ENCODE data around the gene SLC39A9.
"Not testable (repeated sequence)": the region's sequence is repeated elsewhere in the genome, so short reads cannot be mapped to it uniquely, and the experiment has no call there.

SLC39A9 gene

DNA sequence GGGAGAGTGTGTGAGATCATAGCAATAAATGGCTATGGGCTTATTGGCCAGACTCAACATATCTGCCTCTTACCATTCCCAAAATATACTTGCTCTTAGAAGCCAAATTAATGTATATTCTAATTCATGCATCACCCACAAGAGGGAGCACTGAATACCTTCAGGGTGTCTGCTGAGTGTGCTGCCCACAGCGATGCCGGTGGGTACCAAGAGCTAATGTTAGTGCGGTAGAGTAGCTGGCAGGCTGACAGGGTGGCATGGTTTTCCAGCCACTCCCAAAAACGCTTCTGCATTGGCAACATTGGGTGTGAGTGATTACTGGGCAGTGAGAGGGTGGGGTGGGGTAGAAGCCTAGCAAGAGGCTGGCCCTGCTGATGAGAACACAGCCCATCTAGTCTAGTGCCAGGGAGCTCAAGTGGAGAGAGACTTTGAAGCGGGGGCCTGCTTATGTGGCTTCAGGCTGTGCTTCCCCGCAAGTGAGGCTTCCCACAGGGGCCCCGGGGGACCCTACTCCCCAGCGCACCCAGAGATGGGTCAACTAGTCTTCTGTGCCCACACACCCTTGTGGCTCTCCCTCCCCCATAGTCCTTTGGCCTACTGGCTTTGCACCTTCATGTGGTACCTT is 76.8 kb downstream of the SLC39A9 start:
- no peak for DNase-seq (ENCODE audit: low spot score)

DNA sequence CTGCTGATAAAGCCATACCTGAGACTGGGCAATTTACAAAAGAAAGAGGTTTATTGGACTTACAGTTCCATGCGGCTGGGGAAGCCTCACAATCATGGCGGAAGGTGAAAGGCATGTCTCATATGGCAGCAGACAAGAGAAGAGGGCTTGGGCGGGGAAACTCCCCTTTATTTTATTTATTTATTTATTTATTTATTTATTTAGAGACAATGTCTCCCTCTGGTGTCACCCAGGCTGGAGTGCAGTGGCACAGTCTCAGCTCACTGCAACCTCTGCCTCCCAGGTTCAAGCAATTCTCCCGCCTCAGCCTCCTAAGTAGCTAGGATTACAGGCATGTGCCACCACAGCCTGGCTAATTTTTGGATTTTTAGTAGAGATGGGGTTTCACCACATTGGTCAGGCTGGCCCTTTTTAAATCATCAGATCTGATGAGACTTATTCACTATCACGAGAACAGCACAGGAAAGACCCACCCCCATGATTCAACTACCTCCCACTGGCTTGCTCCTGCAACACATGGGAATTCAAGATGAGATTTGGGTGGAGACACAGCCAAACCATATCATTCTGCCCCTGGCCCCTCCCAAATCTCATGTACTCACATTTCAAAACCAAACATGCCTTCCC is 78.4 kb downstream of the SLC39A9 start:
- DNase-seq (ENCODE audit: low spot score), result not testable (repeated sequence)

DNA sequence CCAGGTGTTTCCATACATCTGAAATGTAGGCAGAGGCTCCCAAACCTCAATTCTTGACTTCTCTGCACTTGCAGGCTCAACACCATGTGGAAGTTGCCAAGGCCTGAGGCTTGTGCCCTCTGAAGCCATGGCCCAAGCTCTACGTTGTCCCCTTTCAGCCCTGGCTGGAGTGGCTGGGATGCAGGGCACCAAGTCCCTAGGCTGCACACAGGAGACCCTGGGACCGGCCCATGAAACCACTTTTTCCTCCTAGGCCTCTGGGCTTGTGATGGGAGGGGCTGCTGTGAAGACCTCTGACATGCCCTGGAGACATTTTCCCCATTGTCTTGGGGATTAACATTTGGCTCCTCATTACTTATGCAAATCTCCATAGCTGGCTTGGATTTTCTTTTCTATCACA is 79.6 kb downstream of the SLC39A9 start:
- DNase-seq (ENCODE audit: low spot score), result not testable (repeated sequence)

- DNase-seq (ENCODE audit: low spot score), result no peak
Measured at GRCh38 chr14:69479696-69480095, 81.2 kb downstream of the SLC39A9 start.

DNA sequence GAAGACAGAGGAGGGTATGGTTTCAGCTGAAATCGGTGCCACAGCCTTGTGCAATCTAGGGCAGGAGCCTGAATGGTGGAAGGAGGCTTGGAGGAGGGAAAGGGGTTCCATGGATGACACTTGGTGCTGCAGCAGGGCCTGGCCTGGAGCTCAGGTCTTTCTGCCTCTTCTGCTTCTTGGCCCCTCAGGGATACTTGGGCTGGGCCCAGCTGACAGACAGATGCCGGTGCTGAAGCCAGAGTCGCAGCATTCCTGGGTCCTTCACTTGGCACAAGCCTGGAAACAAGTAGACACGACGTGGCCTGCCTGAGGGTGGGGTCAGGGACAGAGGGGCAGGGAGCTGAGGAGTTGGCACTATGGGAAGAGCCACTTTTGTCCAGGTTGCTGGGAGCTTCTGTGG is 81.6 kb downstream of the SLC39A9 start:
- no peak for DNase-seq (ENCODE audit: low spot score)

DNA sequence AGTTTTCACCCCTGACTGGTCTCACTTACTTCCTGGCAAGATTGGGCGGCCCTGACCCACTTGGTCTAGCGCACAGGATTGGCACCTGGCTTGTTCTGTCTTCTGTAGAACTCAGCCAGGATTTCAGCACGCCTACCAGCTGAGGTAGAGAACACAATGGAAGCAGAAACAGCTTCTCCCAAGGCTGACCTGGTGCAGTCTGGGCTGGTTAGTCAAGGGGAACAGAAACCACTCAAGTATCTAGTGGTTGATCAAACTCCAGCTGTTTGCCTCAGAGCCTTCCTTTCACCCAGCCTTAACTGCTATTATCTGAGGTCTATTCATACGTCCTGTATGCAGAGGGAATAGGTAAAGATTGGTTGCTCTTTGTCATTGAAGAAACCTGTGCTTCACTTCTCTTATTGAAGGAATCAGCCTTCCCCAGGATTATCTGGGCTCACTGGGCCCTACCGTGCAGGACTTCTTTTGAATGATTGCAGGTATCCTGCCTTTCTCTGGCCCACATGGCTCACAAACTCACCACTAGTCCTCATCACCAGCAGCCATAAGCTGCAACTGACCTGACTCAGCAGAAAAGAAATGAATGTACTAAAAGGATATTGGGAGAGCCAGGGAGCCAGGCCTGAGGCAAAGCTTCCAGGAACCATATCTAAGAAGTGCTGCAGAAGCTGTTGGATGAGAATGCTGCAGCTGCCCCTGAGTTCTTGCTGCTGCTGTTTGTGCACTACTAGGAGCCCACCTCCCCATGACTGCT is 83.5 kb downstream of the SLC39A9 start:
- DNase-seq (ENCODE audit: low spot score), result no peak

DNA sequence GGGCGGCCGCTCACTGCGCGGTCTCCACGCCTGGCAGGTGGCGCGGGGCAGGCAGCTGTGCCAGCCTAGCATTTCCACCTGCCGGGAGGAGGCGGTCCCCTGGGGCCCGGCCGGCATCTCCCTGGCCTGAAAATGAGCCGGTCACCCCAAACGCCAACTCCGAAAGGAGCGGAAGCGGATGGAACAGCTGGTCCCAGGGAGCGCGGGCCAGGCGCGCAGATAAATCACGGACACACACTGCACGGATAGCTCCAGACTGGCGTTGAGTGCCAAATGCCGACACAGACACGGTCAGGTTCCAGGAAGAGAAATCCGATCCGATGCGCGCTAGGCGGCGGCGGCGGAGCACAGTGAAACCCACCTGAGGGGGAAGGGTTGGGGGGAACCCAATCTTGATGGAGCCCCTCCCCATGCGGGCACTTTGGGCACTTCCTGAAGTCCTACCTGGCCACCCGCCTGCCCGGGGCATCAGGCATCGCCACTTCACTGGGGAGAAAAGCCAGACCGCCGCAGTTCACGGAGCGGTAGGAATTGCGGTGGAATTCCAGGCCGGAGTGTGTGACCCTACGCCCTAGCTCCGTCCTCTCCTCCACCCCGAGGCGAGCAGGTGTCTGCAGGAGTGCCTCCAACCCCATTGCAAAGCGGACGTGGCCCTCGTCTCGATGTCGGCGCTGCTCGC is 85.4 kb downstream of the SLC39A9 start:
- no peak for DNase-seq (ENCODE audit: low spot score)

GRCh38 chr14:69484444-69485314 is 86.2 kb downstream of the SLC39A9 start, which contains the start of gene PLEKHD1:
Gene PLEKHD1 (plus strand): TSS chr14:69484728. CDS start chr14:69484966, 238 bp downstream.
- DNase-seq (ENCODE audit: low spot score), result no peak

DNA sequence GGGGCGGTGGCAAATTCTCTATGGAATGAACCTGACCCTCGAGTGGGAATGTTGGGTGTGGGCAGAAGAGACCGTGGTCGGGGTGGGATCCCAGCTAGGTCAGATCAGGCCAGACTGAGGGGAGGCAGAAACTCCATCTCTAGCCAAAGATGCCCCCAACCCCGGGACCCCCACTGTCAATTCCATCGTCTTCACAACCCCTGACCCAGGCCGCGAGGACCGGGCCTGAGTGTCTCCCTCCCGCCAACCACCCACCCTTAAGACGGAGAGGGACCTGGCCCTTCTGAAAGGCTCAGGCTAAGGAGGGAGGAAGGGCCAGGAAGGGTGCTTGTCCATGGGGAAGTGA is 86.8 kb downstream of the SLC39A9 start:
- DNase-seq (ENCODE audit: low spot score), result no peak

- DNase-seq (ENCODE audit: low spot score), result no peak
Measured at GRCh38 chr14:69485701-69486100, 87.2 kb downstream of the SLC39A9 start.

DNA sequence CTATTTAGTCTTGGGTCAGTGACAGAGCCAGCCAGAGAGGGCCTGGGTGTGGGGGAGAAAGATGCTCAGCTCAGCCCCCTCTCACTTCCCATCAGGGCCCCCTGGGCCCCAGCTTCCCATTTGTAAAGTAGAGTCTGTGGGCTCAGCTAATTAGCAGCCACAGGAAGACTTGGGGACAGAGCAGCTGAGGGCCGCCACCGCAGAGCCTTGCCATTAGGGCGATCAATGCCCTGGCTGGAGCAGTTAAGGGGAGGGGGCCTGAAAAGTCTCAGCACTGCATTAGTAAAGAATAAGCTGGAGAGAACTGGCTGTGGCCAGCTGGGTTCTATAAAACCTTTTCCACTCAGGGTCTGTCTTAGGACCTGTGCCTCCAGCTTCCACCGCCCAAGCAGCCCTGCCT is 88.7 kb downstream of the SLC39A9 start:
- DNase-seq (ENCODE audit: low spot score), result no peak

- DNase-seq (ENCODE audit: low spot score), result no peak
Measured at GRCh38 chr14:69487771-69488170, 89.3 kb downstream of the SLC39A9 start.

DNA sequence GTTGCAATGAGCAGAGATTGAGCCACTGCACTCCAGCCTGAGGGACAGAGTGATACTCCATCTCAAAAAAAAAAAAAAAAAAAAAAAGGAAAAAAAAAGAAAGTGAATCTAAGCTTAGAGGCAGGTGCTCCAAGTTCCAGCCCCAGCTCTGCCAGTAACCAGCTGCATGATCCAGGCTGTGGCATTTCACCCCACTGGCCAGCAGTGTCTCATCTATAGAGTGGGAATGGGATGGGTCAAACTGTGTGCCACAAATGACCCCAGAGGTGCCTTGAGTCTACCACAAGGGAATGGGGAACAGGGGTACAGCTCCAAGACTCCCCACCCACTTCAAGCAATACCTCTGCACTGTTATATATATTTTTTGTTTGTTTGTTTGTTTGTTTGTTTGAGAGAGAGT is 91.0 kb downstream of the SLC39A9 start:
- no peak for DNase-seq (ENCODE audit: low spot score)

GRCh38 chr14:69490219-69490918 is 91.9 kb downstream of the SLC39A9 start:
- no peak for DNase-seq (ENCODE audit: low spot score)

DNA sequence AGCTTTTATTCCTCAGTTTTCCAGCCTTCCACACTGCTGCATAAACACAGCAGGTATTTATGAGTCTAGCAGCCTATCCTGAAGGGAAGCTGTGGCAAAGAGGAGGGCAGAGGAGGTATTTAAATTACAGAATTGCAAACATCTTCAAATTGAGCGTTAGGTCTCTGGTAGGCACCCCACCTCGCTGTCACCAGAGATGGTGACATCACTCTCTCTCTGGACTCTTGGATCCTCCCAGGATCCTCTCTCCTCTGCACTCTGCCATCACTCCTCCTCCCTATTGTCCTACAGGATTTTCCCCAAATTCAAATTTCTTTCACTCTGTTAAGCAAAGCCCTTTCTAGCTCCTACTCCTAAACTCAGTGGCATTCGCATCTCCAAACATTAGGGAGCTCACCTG is 92.7 kb downstream of the SLC39A9 start:
- no peak for DNase-seq (ENCODE audit: low spot score)

GRCh38 chr14:69493038-69493437 is 94.5 kb downstream of the SLC39A9 start:
- no peak for DNase-seq (ENCODE audit: low spot score)

DNA sequence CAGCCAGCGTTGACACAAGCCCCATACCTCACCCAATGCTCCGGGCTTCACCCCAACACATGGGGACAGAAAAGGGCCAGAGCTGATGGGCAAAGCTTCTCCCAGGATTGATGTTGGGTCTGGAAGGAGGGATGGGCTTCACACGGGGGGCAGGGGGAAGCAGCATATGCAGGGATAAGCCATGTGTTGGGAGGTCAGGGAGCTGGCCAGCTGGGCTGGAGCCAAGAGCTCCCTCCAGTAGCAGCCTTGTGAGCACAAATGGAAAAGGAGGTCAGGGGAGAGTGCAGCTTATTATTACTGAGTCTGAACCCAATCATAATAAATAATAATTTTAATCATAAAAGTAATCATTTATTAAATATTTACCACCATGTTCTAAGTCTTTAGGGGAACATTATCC is 95.3 kb downstream of the SLC39A9 start:
- no peak for DNase-seq (ENCODE audit: low spot score)

- no peak for DNase-seq (ENCODE audit: low spot score)
Measured at GRCh38 chr14:69495341-69495921, 96.9 kb downstream of the SLC39A9 start.

- DNase-seq (ENCODE audit: low spot score), result not testable (repeated sequence)
Measured at GRCh38 chr14:69497866-69498265, 99.4 kb downstream of the SLC39A9 start.

DNA sequence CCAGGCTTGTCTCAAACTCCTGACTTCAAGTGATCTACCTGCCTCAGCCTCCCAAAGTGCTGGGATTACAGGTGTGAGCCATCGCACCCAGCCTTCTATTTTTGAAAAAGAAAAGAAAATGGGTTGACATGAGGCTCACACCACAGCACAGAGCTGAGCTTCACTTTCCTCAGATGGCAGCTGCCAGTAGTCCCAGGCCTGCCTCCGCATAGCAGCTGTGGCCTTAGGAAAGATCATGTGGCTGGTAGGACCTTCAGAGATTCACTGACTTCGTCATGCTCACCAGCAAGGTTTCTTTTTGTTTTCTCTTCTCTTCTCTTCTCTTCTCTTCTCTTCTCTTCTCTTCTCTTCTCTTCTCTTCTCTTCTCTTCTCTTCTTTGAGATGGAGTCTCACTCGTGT is 99.8 kb downstream of the SLC39A9 start:
- not testable (repeated sequence) for DNase-seq (ENCODE audit: low spot score)

GRCh38 chr14:69499436-69499835 is 100.9 kb downstream of the SLC39A9 start:
- no peak for DNase-seq (ENCODE audit: low spot score)
